GM19043 (cell line): ENCODE data around the gene BCAS1.
"Not testable (repeated sequence)": the region's sequence is repeated elsewhere in the genome, so short reads cannot be mapped to it uniquely, and the experiment has no call there.

Experiments used
- ATAC-seq: cut with Tn5 transposase; IDR thresholded peaks from one replicate; pipeline ENCODE4 v1.9.1; 2021; ENCODE audit warnings: low read depth; ENCODE audit not compliant: unreplicated experiment

The BCAS1 gene

DNA sequence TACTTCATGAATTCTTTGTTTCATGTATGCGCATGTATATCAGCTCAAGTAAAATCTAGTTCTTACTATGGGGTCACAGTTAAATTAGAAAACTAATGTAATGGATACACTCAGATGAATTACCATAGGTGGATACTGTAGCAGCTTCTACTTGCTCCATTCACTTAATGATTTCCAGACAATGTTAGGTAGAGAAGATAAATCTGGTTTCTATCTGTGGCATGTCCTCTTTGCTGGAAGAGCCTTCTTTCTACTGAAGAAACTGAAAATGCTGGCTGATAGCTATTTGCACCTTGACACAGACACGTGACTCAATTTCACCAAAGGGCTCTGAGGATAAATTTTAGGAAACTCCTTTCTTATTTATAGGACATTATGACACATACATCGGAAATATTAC, 49.5 kb downstream of the BCAS1 start:
- ATAC-seq = no peak

DNA sequence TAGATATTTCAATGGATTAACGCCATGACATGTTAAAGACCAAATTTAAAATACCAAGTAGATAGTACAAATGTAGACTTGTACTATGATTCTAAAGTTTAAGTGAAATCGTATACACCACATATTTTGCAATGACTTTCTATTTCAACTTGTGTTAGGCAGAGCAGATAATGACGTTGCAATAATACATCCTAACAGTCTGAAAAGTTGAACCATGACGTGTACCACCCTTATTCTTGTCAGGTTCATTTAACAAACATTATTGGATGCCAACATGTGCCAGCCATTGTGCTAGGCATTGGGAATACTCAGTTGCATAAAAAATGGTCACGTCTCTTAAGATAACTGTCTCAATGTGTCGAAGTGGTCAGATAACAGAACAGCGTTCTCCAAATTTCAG, 50.0 kb downstream of the BCAS1 start:
- no peak for ATAC-seq

DNA sequence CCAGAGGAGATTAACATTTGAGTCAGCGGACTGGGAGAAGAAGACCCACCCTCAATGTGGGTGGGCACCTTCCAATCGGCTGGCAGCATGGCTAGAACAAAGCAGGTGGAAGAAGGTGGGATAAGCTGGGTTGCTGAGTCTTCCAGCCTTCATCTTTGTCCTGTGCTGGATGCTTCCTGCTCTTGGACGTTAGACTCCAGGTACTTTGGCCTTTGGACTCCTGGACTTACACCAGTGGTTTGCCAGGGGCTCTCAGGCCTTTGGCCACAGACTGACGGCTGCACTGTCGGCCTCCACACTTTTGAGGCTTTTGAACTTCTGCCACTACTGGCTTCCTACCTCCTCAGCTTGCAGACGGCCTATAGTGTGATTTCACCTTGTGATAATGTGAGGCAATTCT, 50.8 kb downstream of the BCAS1 start:
- no peak for ATAC-seq

GRCh38 chr20:54019127-54019526, 51.3 kb downstream of the BCAS1 start:
- ATAC-seq = no peak

DNA sequence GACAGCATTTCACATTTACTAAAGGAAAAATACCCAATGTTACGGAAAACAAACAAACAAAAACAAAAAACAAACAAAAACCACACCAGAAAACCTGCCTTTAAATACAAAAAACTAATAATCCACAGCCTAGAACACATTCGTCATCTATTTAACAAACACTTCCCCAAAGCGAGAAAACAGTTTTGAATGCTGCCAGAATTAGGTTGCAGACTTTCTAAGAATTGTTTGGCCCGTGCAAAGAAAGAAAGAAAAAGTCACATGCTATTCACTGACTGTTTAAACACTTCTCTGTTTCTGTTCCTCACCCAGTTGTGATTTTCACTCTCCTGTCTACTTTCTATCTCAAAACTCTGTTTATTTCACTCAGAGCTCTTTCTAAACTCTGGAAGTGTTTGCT, 52.5 kb downstream of the BCAS1 start:
- ATAC-seq = peak; percentile 89

DNA sequence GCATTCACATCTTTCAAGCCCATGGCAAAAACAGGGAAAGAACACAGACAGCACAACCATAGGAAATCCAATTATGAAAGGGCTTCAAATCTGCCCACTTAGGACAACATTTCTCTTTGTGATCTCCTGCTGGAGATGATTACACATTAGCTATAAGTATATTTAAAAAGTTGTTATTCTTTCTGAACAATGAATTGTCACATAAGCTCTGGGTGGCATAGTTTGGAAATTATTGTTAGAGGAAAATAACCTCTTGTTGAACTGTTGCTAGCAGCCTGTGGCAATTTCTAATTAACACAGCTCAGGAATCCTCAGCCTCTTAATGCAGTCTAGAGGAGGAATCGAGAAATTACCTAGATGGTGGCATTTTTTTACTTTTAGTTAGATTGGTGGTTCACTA, 54.9 kb downstream of the BCAS1 start:
- ATAC-seq = no peak

DNA sequence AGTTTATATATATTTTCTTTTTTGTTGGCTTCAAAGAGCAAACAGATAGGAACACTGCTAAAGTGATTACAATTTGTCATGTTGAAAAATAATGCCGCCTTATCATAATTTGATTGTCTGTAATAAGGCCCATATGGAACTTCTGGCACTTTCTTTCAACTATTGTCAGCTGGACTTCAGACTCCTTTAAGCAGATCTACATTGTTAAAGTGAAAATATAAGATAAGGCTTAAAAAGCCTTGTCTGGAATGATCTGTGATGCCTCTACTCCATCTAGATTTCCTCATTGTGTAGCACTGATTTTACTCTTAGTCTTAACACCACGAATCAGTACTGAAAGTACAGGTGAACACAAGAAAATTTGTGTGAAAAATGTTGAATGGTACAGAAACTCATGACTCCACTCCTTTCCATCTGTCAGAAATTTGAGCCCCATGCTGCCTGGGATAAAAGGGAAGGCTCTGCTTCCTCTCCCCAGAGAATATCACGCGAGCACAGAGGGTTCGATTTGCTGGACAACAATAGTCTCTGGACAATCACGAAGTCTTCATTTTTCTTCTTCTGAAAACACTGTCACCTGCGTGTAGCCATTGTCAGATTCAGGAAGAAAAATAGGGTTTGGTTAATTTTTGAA, 56.0 kb downstream of the BCAS1 start:
- no peak for ATAC-seq

DNA sequence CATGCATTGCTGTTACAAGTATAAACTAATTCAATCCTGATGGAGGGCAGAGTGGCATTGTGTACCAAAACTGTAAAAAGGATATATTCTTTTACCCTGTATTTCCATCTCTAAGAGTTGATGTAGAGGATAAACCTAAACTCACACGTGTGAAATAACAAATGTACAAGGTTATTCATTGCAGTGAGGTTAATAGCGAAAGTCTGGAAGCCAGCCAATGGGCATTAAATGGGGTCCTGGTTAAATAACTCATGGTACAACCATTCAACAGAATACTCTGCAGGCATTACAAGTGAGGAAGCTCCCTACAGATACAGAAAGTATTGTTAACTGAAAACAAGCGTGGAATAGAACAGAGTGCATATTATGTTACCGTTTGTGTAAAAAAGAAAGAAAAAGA, 56.9 kb downstream of the BCAS1 start:
- ATAC-seq = no peak

DNA sequence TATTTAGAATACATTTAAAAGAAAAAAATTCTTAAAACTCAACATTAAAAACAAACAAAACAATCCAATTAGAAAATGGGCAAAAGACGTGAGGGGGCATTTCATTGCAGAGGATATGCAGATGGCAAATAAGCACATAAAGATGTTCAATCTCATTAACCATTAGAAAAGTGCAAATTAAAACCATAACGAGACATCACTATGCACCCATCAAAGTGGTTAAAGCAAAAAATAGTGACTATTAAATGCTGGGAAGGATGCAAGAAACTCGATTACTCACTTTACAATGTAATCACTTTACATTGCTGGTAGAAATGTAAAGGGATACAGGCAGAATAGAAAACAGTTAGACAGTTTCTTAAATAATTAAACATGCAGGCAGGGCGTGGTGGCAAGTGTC, 59.0 kb downstream of the BCAS1 start:
- no peak for ATAC-seq

- not testable (repeated sequence) for ATAC-seq
These were observed 64.2 kb downstream of the BCAS1 start for GRCh38 chr20:54006216-54006615.

GRCh38 chr20:54005524-54005923, 64.9 kb downstream of the BCAS1 start:
- ATAC-seq = no peak

GRCh38 chr20:54004445-54004844, 65.9 kb downstream of the BCAS1 start:
- peak; percentile 89 for ATAC-seq

- ATAC-seq = no peak
These were observed 67.7 kb downstream of the BCAS1 start for GRCh38 chr20:54002741-54003140.

GRCh38 chr20:54002056-54002575, 68.3 kb downstream of the BCAS1 start:
- ATAC-seq = no peak

DNA sequence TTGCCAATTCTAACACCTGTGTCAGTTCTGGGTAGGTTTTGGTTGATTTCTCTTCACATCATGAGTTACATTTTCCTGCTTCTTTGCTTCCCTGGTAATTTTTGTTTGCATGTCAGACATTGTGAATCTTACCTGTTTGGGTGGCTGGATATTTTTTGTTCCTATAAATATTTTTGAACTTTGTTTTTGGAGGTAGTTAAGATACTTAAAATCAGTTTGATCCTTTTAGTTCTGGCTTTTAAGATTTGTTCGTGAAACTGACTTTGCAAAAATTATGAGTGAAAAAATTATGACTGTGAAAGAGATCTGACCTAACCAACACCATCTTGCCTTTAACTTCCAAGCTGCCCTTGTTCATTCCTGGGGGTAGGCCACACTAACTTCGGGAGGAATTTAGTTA, 69.5 kb downstream of the BCAS1 start:
- ATAC-seq = no peak

GRCh38 chr20:54000262-54000661, 70.1 kb downstream of the BCAS1 start:
- no peak for ATAC-seq

- ATAC-seq = no peak
These were observed 71.3 kb downstream of the BCAS1 start for GRCh38 chr20:53999077-53999476.

- no peak for ATAC-seq
These were observed 73.6 kb downstream of the BCAS1 start for GRCh38 chr20:53996584-53997486.

DNA sequence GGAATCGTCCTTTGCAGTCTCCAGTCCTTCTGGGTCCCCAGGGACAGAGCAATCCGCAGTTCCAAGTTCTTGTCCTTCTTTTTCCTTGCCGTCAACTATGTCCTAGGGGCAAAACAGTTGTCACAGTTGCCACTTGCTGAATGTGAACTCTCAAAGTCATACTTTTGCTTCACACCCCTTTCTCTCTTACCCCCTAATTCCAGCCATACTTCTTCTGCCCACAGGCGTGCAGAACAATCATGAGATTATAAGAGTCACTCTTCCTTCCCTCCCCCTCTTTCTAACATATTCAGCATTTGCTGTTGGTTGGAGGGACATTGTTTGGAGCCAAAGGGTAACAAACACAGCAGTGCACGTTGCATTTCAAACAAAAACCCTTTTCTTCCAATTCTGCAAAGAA, 74.4 kb downstream of the BCAS1 start:
- ATAC-seq = no peak

DNA sequence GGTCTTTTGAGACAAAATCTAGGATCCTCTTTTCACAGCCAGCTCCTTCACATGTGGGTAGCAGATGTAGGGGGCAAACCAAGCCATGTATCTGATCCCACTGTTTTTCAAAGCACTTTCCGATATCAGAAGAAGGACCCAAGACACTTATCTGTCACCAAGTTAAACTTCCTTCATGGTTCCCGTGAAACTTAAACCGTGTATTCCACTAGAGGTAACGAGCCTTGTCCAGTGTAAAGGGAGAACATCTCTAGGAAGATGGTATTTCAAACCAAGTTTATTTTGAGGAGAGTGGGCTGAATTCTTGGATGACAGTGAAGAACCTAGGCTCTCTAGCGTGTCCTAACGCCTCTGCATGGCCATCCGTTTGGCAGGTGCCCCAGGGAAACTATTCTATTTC, 76.3 kb downstream of the BCAS1 start:
- ATAC-seq = no peak

DNA sequence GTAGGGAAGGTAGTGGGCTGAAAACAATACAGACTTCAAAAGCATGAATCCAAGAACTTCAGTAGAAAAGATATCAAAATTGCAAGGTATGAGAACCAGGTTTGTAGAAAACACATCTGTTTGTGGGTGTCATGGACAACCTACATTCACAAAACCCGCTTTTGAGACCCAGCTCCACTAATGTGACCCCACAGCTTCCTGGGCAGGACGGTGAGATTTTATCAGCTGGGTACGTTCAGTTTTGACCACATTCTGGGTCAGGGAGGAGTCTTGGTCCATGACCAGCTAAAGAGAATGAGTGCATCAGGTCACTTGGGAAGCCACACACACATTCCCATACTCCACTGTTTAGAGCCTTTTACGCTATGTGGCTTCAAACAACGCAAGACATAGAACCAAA, 77.1 kb downstream of the BCAS1 start:
- no peak for ATAC-seq
